NCI-H1092 treated with DMSO at 0.1 percent for 48 hours (cell line): ENCODE measurements around the gene SNTB2.

Experiments
- DNase-seq: peaks from one replicate; lab custom pipeline; 2025; lab: John Stamatoyannopoulos, UW

Gene SNTB2

DNA sequence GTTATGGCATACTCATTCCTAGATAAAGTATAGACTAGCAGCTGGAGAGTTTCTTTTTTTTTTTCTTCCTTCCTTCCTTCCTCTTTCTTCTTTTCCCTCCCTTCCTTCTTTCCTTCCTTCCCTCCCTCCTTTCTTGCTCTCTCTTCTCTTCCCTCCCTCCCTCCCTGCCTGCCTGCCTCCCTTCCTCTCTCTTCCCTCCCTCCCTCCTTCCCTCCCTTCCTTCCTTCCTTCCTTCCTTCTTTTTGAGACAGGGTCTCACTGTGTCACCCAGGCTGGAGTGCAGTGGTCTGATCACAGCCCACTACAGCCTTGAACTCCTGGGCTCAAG lies 7.0 kb upstream of the SNTB2 start:
- DNase-seq = no peak

DNA sequence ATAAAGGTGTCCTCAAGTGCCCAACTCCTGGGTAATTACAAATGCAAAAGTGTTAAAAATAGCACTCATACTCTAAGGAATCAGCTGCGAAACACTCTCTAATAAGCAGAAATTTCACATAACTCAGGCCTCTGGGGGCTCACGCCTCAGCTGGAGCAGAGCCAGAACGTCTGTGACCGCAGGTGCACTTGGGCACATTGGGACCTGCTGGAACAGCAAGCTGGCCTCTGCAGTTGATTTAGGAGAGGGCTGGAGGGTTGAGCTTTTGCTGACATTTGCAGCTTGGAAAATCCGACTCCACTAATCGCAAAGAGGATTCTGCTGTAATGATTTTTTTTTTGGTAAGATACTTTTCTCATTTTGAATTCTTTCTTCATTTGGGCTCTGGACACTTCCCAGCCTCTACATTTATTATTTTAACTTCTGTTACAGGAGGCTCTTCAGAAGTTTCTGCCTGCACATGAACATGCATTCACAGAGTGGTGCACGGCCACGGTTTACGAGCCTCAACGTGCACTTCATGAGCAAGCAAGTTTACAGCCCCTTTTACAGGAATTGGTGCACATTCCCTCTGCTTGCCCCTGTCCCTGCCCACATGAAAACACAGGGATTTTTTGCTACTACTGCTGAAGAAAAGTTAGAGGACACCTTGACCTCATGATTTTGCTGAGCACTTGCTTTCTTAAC lies 4.1 kb upstream of the SNTB2 start:
- peak; percentile 25 for DNase-seq

GRCh38 chr16:69187446-69188235 lies 677 bp downstream of the SNTB2 start:
- DNase-seq = peak; percentile 72

DNA sequence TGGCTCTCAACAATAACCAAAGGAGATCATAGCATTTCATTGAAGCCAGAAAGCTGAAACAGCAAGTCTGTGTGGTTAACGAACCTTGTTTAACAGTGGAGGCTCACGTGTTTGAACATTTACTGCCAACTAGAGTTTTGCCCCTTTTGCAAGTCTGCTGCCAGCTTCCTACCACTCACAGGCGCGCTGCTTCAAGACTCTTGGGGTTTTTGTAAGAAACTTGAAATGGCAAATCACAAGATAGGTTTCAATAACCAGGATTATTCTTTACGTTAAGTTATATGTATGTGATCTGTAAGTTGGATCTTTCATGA lies 1.2 kb downstream of the SNTB2 start:
- no peak for DNase-seq

GRCh38 chr16:69188716-69189115 lies 1.8 kb downstream of the SNTB2 start:
- DNase-seq = no peak

DNA sequence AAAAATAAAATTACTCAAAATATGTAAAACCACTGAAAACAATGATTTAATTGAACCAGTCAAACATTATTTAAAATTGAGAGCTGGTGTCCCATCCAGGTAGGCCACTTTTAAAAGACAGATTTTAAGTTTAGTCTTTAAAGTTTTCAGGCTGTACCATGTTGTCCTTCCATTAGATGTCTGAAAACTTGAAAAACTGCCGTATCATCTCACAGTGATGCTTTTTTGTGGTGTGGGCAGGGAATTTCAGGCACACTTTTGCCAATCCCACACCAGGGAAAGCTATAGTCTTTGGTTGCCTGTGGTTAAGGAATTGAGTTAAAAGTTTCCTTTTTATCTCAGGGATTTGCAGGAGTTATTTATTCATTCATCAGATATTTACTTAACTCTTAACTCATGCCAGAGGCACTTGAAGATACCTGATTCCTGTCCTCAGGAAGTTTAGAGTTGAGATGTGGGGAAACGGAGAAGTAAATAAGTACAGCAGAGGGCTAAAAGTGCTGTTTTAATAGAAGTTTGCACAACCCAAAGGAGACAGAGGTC lies 3.2 kb downstream of the SNTB2 start:
- no peak for DNase-seq

DNA sequence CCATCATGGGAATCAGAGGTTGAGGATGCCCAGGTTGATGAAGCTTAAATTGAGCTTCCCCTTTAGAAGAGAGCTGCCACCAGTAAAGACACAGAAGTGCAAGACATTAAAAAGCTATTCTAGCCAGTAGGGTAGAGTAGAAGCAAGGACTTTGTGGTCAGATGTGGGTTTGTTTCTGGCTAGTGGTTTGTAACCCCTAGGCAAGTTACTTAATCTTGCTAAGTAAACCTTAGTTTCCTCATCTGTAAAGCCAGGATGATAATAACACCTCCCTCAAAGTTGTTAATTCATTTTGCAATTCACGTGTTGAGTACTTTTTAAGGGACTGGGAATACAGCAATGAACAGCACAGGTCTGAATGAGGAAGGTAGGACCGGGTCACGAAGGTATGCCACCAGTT lies 3.6 kb downstream of the SNTB2 start:
- no peak for DNase-seq

GRCh38 chr16:69191136-69191535 lies 4.2 kb downstream of the SNTB2 start:
- no peak for DNase-seq

DNA sequence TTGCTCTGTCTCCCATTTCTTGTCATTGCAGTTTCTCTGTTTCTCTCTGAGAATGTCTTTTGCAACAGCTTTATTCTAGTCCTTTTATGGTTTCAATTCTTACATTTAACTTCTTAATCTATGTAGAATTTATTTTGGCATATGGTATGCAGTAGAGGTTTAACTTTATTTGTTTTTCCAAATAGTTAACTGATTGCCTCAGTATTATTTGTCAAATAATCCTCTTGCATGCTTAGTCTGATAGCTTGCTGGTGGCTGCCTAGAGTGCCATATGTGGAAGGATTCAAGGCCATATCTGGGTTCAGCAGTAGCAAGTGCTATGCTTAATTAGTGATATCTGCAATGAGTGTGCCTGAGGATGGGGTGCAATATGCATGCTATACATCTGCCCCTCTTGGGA lies 6.9 kb downstream of the SNTB2 start:
- DNase-seq = no peak

GRCh38 chr16:69194488-69194887 lies 7.5 kb downstream of the SNTB2 start:
- no peak for DNase-seq

- peak; percentile 71 for DNase-seq
These were observed 8.5 kb downstream of the SNTB2 start for GRCh38 chr16:69195369-69196029.

GRCh38 chr16:69197573-69197972 lies 10.6 kb downstream of the SNTB2 start:
- DNase-seq = no peak

DNA sequence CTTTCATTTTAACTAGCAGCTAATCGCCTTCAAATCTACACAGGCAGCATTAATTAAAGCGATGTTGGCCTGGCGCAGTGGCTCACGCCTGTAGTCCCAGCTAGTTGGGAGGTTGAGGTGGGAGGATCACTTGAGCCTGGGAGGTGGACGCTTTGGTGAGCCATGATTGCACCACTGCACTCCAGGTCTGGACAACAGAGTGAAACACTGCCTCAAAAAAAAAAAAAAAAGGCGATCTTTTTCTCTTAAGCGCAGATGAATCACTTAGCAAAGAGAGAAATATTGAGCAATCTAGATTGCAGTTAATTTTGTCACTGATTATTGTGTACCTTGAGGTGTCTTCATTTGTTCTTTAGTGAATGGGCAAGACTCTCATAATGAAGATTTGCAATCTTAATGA lies 12.4 kb downstream of the SNTB2 start:
- DNase-seq = no peak

- DNase-seq = no peak
These were observed 14.3 kb downstream of the SNTB2 start for GRCh38 chr16:69201291-69201690.

DNA sequence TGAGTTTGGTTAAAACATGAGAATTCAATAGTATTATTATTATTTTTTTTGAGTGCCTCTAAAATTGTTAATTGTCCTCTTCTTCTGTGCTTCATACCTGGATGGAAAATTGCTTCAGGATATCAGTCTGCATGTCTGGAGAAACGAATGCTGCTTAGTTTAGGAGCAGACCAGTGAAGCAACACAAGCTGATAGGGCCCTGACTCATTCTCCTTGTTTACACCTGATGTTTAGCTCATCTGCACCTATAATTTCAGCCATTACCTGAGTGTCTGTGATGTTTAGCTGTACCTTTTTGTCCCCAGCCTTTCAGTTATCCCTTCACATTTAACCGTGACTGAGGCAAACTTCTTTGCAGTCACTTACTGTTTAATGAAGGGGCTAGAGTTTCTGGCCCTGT lies 14.8 kb downstream of the SNTB2 start:
- no peak for DNase-seq

- DNase-seq = no peak
These were observed 17.2 kb downstream of the SNTB2 start for GRCh38 chr16:69204172-69204571.

DNA sequence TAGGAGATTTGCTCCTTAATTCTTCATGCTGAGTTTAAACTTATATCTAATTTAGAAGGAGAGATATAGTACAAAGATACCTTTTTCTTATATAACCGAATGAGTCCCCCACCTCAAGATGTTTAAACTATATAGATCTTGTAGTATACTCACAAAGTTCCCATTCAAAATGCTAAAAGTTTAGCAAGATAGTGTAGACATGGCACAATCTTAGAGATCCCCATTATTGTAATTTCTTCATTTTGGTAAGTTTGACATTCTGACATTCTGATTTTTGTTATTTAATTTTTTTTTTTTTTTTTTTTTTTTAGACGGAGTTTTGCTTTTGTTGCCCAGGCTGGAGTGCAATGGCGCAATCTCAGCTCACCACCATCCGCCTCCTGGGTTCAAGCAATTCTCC lies 22.8 kb downstream of the SNTB2 start:
- no peak for DNase-seq

- no peak for DNase-seq
These were observed 30.5 kb downstream of the SNTB2 start for GRCh38 chr16:69217433-69217832.

DNA sequence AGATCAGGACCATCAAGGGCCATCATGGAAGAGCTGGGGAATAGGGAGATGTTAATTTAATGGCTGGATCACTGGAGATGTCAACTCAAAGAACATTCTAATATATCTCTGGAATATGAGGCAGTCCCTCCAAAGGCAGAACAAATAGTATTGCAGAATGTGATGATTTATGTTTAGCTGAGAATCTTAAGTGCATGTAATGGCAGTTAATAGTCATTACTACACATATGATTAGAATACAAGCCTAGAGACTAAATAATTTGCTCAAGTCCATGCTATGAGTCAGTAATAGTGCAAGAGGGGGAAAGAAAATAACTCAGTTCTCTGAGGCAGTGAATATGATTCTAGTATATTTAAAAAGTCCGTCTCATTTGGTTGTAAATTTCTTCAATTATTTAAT lies 32.3 kb downstream of the SNTB2 start:
- no peak for DNase-seq

GRCh38 chr16:69223882-69224281 lies 36.9 kb downstream of the SNTB2 start:
- no peak for DNase-seq

DNA sequence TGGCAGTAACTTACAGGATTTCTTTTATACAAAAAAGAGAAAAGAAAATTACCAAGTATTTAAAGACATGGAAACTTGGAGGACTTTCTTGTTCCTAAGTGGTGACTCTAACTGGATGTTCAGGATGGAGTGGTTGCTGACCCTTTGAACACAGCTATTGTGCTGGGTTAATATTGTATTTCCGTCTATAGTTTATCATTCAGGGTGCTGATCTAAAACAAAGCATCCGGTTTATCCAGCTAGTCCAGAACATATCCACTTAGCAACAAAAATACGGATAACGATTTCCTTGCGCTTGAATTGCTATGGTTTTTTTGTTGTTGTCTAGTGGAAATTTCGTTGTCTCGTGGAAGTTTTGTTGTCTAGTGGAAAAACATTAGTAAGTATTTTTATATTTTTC lies 38.2 kb downstream of the SNTB2 start:
- DNase-seq = no peak

GRCh38 chr16:69233124-69233523 lies 46.2 kb downstream of the SNTB2 start:
- DNase-seq = no peak

GRCh38 chr16:69234460-69234859 lies 47.5 kb downstream of the SNTB2 start:
- no peak for DNase-seq
